Skeletal muscle satellite cell (primary cell): ENCODE data around the gene RPP40.

Source experiments
- H3K27me3 ChIP-seq: 2 replicates; pipeline ENCODE4 v1.7.0; 2013; ENCODE audit warnings: low read length; ENCODE audit not compliant: control insufficient read depth, insufficient read depth
- H3K36me3 ChIP-seq: 2 replicates; pipeline ENCODE4 v1.7.0; 2013; ENCODE audit warnings: mild to moderate bottlenecking, control low read depth, low read length; ENCODE audit not compliant: insufficient read depth
- H3K4me1 ChIP-seq: 2 replicates; pipeline ENCODE4 v1.7.0; 2013; ENCODE audit warnings: low read length; ENCODE audit not compliant: control insufficient read depth, insufficient read depth
- H3K4me2 ChIP-seq: 2 replicates; pipeline ENCODE4 v1.7.0; 2013; ENCODE audit warnings: mild to moderate bottlenecking, low read length
- H3K4me3 ChIP-seq: 2 replicates; pipeline ENCODE4 v1.7.0; 2013; ENCODE audit warnings: low read length
- H3K9ac ChIP-seq: 2 replicates; pipeline ENCODE4 v1.7.0; 2013; ENCODE audit warnings: mild to moderate bottlenecking, low read depth, low read length, moderate library complexity
- H3K9me3 ChIP-seq: replicated peaks from 2 replicates; pipeline ENCODE4 v1.7.0; 2013; ENCODE audit warnings: mild to moderate bottlenecking, control low read depth, low read length

RPP40 gene

GRCh38 chr6:4950076-4950475, 53.8 kb downstream of the RPP40 start:
- H3K4me3 ChIP-seq, result no peak overlapping the region
- H3K4me1 ChIP-seq, result no peaks in the 10 kb centered on the region
- H3K9ac ChIP-seq, result no peak overlapping the region
- no peak overlapping the region for H3K4me2 ChIP-seq
- peaks cover 16% of the 10 kb centered on the region for H3K36me3 ChIP-seq
- no peaks in the 10 kb centered on the region for H3K27me3 ChIP-seq
- H3K9me3 ChIP-seq, result no peaks in the 10 kb centered on the region

GRCh38 chr6:4948781-4949450, 54.9 kb downstream of the RPP40 start:
- Histone ChIP-seq H3K9ac (no peak overlapping the region), H3K36me3 (peaks cover 14% of the 10 kb centered on the region)

GRCh38 chr6:4947716-4948115, 56.1 kb downstream of the RPP40 start:
- Histone ChIP-seq H3K4me2 (no peak overlapping the region), H3K4me3 (no peak overlapping the region), H3K4me1 (peaks cover 7% of the 10 kb centered on the region), H3K9ac (no peak overlapping the region), H3K36me3 (peaks cover 9% of the 10 kb centered on the region), H3K27me3 (no peaks in the 10 kb centered on the region), H3K9me3 (no peaks in the 10 kb centered on the region)

More at GRCh38 chr6:4948781-4949450, 54.9 kb downstream of the RPP40 start:
- Histone ChIP-seq H3K9me3 (no peaks in the 10 kb centered on the region), H3K27me3 (no peaks in the 10 kb centered on the region), H3K4me1 (no peaks in the 10 kb centered on the region), H3K4me2 (no peak overlapping the region), H3K4me3 (no peak overlapping the region)

- Histone ChIP-seq H3K9ac (no peak overlapping the region), H3K27me3 (no peaks in the 10 kb centered on the region)
Observed at GRCh38 chr6:4946521-4946920, 57.3 kb downstream of the RPP40 start.

More at GRCh38 chr6:4946521-4946920, 57.3 kb downstream of the RPP40 start:
- Histone ChIP-seq H3K4me2 (no peak overlapping the region), H3K9me3 (no peaks in the 10 kb centered on the region), H3K4me3 (no peak overlapping the region), H3K36me3 (peaks cover 9% of the 10 kb centered on the region), H3K4me1 (peaks cover 19% of the 10 kb centered on the region)
